ENCODE data around the gene SHISA5. TPM values are rescaled to one million over a fixed set of nuclear protein-coding genes. Genes with fewer than 3 reads are reported as not detected.
"Not testable (repeated sequence)": the region's sequence is repeated elsewhere in the genome, so short reads cannot be mapped to it uniquely, and the experiment has no call there.

Gene SHISA5
- total RNA-seq, 1 donor from 2014 or later = 81.1 TPM

DNA sequence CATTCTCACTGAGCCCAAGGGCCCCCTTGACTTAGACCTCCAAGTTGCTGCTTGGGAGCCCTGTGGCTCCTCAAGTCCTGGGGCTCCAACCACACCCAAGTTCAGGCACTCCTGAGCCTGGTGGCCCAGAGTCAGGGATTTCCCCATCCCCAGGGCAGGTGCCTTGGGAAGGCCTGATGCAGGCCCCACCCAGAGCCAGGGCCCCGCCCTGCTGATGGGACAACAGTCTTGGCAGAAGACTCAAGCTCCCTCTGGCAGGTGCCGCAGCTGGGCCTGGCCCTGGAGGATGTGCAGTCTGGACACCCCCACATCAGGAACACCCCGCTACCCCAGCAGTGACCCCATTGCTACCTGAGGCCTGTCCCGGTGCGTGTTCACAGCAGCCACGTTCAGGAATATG lies 17.7 kb upstream of the SHISA5 start:
- FAIRE-seq (no peak), DNase-seq (ENCODE audit: low spot score in 2 of 2) (no peak)

DNA sequence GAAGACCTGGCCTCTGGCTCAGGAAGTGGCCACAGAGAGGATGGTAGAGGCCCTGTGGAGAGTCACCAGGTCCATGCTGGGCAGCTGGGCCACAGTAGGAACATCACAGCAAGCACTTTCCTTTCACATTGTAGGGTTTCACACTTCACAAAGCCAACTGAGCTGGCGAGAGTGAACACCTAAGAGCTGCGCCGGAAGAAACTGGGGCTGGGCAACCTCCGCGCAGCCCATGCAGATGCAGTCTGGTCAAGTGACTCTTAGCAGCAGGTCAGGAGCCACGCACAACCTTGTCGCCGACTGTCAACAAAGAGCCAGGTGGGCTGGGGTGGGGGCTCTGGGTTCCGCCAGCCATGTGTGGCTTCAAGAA lies 15.3 kb upstream of the SHISA5 start:
- no peak for DNase-seq (ENCODE audit: low spot score in 2 of 2)
- no peak for FAIRE-seq

DNA sequence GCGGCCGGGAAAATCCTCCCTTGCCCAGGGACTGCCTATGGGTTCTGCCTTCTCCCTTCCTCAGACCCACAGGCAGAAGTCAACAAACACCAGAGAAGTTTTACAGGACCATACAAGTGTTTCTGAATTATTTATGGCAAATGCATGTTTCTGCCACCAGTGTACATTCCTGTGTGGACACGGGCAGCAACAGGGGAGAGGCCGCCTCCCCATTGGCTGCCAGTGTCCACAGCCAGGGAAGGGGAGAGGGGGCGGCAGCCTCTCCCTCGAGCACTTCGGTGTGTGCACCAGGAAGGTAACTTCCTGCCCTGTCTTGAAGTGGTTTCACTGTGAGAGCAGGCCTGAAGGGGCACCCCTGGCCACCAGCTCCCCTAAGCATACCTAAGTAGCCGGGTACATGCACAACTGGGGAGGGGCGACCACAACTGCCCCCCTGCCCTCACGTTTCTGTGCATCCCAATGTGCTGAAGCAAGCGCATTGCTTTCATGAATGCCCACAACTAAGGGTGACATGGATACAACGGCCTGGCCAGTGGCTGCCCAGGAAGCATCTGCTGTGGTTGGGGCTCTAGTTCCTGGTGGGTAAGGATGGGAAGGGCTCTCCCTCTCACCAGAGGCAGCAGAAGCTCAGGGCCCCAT lies 14.8 kb upstream of the SHISA5 start:
- DNase-seq (ENCODE audit: low spot score in 2 of 2) (no peak), FAIRE-seq (no peak)

DNA sequence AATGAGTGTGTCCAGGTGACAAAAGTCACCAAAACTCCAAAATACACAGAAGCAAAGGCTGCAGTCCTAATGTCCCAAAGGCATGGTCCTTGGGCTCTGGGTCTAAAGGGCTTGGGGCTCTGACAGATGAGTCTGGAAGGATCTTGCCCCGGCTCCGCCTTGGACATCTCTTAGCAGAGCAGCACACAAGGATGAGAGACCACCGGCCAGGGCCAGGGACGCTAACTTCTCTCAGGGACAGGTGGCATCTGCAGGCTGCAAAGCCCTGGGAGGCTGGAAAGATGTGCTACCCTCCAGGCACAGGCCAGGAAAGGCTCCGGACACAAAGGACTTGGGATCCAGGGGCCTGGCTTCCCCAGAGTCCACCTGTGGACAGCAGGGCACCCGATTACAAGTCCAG lies 14.1 kb upstream of the SHISA5 start:
- DNase-seq (ENCODE audit: low spot score in 2 of 2) = no peak
- no peak for FAIRE-seq

DNA sequence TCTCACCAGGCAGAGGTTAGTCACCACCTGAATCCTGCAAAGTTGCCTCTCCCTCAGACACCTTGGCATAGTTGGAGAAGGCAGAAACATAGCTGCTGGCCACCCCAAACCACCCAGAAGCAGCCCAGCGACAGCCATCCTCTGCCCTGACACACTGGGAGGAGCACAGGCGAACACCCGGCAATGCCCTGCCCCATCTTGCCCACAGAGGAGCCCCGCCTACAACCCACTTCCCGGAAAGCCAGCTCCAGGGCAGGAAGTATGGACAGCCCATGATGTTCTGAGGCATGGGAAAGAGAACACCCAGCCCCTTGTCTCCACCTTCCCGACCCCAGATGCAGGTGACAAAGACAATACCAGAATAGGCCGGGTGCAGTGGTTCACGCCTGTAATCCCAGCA lies 12.6 kb upstream of the SHISA5 start:
- DNase-seq (ENCODE audit: low spot score in 2 of 2) (no peak), FAIRE-seq (no peak)

DNA sequence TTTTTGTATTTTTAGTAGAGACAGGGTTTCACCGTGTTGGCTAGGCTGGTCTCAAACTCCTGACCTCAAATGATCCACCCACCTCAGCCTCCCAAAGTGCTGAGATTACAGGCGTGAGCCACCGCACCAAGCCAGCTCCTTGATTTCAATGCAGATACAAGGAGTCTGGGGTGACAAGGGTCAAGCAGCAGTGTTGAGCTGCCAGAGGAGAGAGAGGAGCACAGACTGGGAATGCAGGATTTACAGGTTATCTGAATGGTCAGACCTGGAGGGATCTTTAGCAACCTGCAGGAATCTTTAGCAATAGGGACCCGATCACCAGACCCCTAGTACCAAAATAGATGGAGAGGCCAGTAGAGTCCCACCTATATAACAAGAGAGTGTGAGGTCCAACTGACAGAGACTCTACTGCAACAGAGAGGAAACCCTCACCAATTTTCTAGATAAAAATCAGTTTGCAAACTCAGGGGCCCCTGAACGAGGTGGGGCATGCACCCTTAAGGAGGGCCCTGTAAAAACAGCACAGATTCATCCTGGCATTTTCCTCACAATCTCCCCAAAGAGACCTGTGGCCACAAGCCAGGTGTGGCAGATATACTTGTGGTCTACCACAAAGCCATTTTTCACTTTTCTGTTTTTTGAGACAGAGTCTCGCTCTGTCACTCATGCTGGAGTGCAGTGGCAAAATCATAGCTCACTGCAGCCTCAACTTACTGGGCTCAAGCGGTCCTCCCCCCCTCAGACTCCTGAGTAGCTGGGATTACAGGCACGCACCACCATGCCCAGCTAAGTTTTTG lies 10.7 kb upstream of the SHISA5 start:
- no peak for DNase-seq (ENCODE audit: low spot score in 2 of 2)
- no peak for FAIRE-seq

DNA sequence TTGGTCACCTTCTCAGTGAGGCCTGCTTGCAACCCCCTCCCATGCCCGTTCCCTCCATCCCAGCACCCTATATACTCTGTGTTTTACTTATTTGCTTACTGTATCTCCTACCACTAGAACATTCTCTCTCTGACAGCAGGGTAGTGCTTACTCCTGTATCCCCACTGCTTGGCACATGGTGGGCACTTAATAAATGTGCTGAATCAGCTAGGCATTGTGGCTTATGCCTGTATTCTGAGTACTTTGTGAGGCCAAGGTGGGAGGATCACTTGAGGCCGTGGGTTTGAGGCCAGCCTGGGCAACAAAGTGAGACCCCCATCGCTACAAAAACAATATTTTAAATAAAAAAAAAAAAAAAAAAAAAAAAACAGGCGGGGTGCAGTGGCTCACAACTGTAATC lies 7.6 kb upstream of the SHISA5 start:
- DNase-seq (ENCODE audit: low spot score in 2 of 2) (no peak), FAIRE-seq (no peak)

DNA sequence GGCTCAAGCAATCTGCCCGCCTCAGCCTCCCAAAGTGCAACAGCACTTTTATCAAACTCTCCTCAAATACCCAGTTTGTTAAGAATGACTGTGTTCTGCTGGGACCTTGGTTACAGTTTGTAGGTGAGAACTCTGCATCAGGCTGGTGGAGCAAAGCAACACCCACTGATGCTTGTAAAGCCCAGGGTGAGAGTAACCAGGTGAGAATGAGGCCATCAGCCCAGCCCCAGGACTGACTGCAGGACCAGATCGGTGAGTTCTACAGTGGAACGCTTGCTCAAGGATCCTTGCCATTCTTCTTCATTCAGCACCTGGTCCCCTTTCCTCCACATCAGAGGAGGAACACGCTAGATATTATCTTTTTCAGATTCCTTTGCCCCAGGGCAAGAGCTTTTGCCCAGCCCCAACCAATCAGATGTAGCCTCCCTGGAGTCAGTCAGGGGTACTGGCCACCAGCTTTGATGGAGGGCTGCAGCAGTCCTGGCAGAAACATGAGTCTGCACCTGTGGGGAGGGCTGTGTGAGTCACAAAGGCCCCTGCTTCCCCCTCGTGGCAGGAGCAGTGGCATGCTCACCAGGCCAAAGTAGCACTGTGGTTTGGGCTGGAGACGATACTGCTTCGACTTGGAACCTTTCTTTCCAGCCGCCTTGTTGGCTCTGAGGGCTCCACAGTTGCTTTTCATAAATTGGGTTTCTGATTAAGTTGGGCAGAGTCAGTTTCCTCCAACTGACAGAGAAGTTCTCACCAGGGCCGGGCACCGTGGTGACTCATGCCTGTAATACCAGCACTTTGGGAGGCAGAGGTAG lies 3.5 kb upstream of the SHISA5 start:
- FAIRE-seq = no peak
- peak; percentile 41 to 56 for DNase-seq (ENCODE audit: low spot score in 2 of 2)

DNA sequence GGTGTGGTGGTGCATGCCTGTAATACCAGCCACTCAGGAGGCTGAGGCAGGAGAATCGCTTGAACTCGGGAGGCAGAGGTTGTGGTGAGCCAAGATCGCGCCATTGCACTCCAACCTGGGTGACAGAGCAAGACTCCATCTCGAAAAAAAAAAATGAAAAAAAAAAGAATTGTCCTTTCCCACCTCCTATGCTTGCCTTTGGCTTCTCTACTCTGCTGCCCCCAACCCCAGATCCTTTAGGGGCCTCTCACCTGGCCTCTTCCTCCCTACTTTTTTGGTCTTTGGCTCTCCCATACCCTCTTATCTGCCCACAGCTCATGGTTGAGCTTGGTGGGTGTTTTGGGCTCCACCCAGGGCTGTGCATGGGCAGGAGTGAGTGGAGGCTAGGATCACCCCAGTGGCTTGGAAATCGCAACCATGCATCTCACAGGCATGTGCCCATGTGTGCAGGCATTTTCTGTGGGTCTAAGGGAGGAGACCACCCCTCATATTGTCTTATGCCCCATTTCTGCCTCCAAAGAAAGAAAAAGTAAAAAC lies 2.1 kb upstream of the SHISA5 start:
- no peak for FAIRE-seq
- DNase-seq (ENCODE audit: low spot score in 2 of 2) = no peak

DNA sequence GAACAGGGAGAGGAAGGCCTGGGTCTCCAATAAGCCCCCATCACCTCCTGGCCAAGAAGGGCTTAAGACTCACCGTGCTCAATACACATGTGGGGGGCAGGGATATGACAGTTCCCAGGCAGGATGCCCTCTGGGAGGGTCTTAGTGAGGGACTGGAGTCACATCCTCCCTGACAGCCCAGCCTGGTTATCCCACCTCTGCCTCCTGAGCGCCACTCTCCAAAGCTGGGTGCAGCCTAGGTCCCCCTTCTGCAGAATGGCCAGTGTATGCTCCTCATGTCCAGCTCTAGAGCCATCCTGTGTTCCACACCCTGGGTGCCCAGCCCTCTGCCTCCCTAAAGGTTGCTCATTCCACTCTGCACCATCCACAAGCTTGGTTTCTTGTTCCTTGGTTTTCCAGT lies 1.2 kb upstream of the SHISA5 start:
- no peak for FAIRE-seq
- DNase-seq (ENCODE audit: low spot score in 2 of 2) = no peak

DNA sequence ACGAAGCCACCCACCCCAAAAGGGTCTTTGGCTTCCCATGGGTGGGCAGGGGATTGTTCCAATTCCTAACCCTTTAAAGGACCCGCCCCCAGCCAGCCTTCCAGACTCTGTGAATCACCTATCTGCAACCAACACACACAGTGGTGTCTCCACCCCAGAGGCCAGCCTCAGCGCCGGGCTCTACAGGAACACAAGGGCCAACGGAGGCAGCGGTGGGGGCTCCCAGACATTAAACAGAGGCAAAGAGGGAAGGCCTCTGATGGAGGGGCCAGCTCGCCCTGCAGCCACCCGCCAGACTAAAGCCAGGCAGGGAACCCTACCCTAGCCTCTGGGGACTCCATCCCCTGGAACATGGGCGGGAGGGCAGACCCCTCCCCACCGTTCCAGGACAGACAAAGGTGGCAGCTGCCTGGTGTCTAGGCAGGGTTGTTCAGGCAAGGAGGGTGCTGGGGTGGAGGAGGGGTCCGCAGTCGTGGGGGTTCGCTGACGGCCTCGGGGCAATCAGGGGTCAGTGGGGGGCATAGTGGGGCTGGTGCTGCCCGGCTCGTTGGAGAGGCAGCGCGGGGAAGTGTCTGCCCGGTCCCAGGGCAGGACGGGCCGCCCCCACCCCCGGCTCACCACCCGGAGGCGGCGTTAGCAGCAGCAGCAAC lies 448 bp downstream of the SHISA5 start:
- FAIRE-seq = no peak
- DNase-seq (ENCODE audit: low spot score in 2 of 2) = peak in 1 of 2 donors; percentile 41

DNA sequence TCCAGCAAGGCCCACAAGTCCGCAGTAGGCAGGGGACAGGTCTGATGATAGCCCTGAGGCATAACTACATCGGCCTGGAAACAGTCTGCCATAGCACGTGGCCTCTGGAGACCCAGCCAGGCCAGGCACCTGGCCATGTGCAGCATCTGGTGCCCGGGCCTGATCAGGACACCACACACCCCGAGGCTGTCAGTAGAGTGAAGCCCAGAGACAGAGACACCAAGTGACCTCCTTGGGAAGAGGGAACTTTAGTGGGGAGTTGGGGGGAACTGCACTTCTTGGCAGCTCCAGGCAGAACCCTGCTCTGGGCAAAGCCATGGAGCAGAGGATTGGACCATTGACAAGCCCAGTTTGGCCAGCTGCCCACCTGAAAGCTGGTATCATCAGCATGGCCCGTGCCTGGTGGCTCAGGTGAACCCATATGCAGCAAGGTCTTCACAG lies 1.2 kb downstream of the SHISA5 start:
- DNase-seq (ENCODE audit: low spot score in 2 of 2) (no peak), FAIRE-seq (no peak)

DNA sequence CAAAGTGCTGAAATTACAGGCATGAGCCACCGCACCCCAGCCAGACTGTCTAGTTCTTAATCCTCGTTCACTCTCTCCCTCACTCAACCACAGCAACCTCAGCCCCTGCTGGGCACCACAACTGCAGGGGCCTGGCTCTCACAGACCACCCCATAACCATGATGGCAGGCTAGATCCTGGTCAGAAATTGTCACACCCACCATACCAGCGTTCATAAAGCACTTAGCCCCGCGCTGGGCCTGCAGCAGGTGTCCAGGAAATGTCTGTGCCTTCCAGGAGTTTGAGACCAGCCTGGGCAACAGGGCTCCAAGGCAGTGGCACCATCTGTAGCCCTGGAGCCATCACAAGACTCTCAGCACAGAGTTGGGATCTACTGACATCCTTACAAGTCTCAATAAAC lies 1.9 kb downstream of the SHISA5 start:
- FAIRE-seq (no peak), DNase-seq (ENCODE audit: low spot score in 2 of 2) (no peak)

DNA sequence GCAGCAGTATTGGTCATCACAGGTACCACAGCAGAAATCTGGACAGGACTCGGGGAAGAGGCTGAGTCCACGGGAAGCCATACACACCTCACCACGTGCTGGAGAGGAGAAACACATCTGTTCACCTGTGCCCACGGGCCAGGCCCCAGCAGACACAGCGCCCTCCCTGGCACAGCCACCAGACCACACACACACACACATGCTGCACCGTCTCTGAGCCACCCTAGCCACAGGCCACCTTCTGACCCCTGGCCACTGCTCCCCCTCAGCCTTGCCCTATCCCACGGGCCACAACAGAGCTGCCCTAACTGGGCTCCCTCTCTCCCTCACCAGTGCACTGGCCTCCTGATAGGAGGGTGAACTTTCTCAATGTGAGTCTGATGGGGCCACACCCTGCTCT lies 2.8 kb downstream of the SHISA5 start:
- FAIRE-seq (no peak), DNase-seq (ENCODE audit: low spot score in 2 of 2) (no peak)

DNA sequence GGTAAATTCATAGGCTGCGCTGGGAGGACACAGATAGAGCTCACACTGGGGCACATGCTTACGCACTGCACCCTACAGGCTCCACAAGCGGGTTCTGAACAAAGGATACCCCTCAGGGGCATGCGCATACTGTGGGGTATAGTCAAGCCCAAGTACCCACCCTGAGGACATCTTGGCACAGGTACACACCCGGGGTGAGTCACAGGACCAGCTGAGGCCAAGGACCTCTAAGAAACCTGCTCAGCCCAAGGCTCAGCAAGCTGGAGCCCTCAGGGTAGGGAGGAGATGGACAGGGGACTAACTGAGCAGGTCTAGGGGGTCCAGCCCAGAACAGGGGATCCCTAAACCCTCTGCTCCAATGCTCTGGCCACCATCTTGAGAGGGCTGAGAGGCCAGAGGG lies 3.3 kb downstream of the SHISA5 start:
- DNase-seq (ENCODE audit: low spot score in 2 of 2) (no peak), FAIRE-seq (no peak)

DNA sequence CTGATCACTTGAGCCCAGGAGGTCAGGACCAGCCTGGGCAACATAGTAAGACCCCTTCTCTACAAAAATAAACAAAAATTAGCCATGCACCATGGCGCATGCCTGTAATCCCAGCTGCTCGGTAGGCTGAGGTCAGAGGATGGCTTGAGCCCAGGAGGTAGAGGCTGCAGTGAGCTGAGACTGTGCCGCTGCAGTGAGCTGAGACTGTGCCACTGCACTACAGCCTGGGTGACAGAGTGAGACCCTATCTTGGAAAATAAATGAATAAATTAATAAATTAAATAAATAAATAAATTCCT lies 10.8 kb downstream of the SHISA5 start:
- DNase-seq (ENCODE audit: low spot score in 2 of 2) (no peak), FAIRE-seq (no peak)

DNA sequence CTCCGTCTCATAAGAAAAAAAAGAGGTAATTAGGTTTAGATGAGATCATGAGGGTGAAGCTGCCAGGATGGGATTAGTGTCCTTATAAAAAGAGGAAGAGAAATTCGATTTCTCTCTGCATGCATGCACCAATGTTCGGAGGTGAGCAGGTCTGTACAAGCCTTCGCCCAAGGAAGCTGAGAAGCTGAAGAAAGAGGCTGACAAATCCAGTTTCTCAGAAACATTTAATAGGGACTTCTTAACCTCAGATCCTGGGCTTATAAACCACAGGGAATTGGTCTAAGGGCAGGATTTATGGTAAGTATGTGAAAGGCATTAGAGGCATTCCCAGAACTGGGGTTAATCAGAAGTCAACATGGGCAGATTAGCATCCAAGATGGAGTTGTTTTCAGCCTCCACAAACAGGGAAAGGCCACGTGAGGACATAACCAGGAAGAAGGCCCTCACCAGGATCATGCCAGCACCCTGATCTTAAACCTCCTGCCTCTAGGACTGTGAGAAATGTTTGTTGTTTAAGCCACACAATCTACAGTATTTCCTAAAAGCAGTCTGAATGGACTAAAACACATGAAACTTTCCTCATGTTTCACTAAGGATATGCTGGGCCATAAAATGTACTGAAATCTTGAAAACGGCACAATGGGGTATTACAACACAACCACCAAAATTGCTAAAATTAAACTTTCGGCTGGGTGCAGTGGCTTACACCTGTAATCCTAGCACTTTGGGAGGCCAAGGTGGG lies 11.3 kb downstream of the SHISA5 start:
- DNase-seq (ENCODE audit: low spot score in 2 of 2) (no peak), FAIRE-seq (no peak)

DNA sequence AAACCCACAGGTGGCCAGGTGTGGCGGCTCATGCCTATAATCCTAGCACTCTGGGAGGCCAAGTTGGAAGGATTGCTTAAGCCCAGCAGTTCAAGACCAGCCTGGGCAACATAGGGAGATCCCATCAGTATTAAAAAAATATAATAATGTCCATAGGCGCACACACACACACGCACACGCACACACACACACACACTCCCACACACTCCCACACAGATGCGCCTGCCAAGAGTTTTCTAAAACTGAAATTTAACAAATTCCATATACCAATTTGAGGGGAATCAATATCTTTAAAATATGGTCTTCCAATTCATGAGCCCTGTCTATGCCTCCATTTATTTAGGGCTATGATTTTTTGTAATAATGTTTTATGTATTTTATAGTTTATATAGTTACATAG lies 17.0 kb downstream of the SHISA5 start:
- FAIRE-seq = no peak

DNA sequence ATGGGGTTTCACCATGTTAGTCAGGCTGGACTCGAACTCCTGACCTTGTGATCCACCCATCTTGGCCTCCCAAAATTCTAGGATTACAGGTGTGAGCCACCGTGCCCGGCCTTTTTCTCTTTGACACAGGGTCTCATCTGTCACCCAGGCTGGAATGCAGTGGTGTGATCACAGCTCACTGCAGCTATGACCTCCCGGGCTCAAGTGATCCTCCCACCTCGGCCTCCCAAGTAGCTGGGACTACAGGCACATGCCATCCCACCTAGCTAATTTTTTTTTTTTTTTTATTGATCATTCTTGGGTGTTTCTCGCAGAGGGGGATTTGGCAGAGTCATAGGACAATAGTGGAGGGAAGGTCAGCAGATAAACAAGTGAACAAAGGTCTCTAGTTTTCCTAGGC lies 21.2 kb downstream of the SHISA5 start:
- not testable (repeated sequence) for DNase-seq (ENCODE audit: low spot score in 2 of 2); FAIRE-seq

More for the DNA sequence above, 17.0 kb downstream of the SHISA5 start:
- no peak for DNase-seq (ENCODE audit: low spot score in 2 of 2)

DNA sequence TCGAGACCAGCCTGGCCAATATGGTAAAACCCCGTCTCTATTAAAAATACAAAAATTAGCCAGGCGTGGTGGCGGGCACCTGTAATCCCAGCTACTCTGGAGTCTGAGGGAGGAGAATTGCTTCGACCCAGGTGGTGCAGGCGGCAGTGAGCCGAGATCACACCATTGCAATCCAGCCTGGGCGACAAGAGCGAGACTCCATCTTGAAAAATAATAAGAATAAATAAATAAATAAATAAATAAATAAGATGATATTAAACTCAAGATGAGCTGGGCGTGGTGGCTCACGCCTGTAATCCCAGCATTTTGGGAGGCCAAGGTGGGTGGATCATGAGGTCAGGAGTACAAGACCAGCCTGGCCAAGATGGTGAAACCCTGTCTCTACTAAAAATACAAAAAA lies 23.1 kb downstream of the SHISA5 start:
- not testable (repeated sequence) for FAIRE-seq

More for the DNA sequence above, 23.1 kb downstream of the SHISA5 start:
- not testable (repeated sequence) for DNase-seq (ENCODE audit: low spot score in 2 of 2)
